HUES6 (cell line): ENCODE results near the gene UVRAG.
"Not testable (repeated sequence)": the region's sequence is repeated elsewhere in the genome, so short reads cannot be mapped to it uniquely, and the experiment has no call there.

Experiments used
- H3K27ac ChIP-seq: 2 replicates; pipeline ENCODE4 v1.7.0; 2013; ENCODE audit warnings: low read depth, mild to moderate bottlenecking, low read length, inconsistent platforms
- H3K27me3 ChIP-seq: 2 replicates; pipeline ENCODE4 v1.6.1; 2013; ENCODE audit warnings: low read length; ENCODE audit not compliant: control insufficient read depth, insufficient read depth
- H3K36me3 ChIP-seq: 2 replicates; pipeline ENCODE4 v1.6.1; 2013; ENCODE audit warnings: low read length; ENCODE audit not compliant: control insufficient read depth, insufficient read depth
- H3K4me1 ChIP-seq: 2 replicates; pipeline ENCODE4 v1.6.1; 2013; ENCODE audit warnings: low read length; ENCODE audit not compliant: control insufficient read depth, insufficient read depth
- H3K4me3 ChIP-seq: 2 replicates; pipeline ENCODE4 v1.5.1; 2013; ENCODE audit warnings: low read depth, low read length
- H3K9ac ChIP-seq: one replicate; pipeline ENCODE4 v1.6.1; 2013; ENCODE audit warnings: mild to moderate bottlenecking, low read length
- H3K9me3 ChIP-seq: 2 replicates; pipeline ENCODE4 v1.6.1; 2013; ENCODE audit warnings: low read depth, low read length; ENCODE audit not compliant: control insufficient read depth, insufficient read depth

Gene UVRAG

GRCh38 chr11:75850787-75851186, 35.8 kb downstream of the UVRAG start:
- Histone ChIP-seq H3K4me1 (no peaks in the 10 kb centered on the region), H3K27ac (no peak overlapping the region), H3K9ac (no peak overlapping the region), H3K36me3 (no peaks in the 10 kb centered on the region), H3K9me3 (no peaks in the 10 kb centered on the region), H3K4me3 (no peak overlapping the region), H3K27me3 (no peaks in the 10 kb centered on the region)

- Histone ChIP-seq H3K9me3 (no peaks in the 10 kb centered on the region), H3K4me3 (no peak overlapping the region), H3K9ac (no peak overlapping the region), H3K27me3 (no peaks in the 10 kb centered on the region), H3K27ac (no peak overlapping the region), H3K36me3 (no peaks in the 10 kb centered on the region), H3K4me1 (no peaks in the 10 kb centered on the region)
Observed at GRCh38 chr11:75851203-75851602, 36.2 kb downstream of the UVRAG start.

- H3K4me1 ChIP-seq = no peaks in the 10 kb centered on the region
- H3K27me3 ChIP-seq = no peaks in the 10 kb centered on the region
- no peak overlapping the region for H3K9ac ChIP-seq
- H3K27ac ChIP-seq = no peak overlapping the region
- H3K9me3 ChIP-seq = no peaks in the 10 kb centered on the region
- no peaks in the 10 kb centered on the region for H3K36me3 ChIP-seq
- H3K4me3 ChIP-seq = no peak overlapping the region
Observed at GRCh38 chr11:75852406-75853017, 37.5 kb downstream of the UVRAG start.

GRCh38 chr11:75853563-75853962, 38.6 kb downstream of the UVRAG start:
- not testable (repeated sequence) for H3K27ac ChIP-seq, H3K36me3 ChIP-seq, H3K9me3 ChIP-seq, H3K4me3 ChIP-seq, H3K9ac ChIP-seq, H3K4me1 ChIP-seq, H3K27me3 ChIP-seq

- H3K4me3 ChIP-seq = no peak overlapping the region
- no peaks in the 10 kb centered on the region for H3K9me3 ChIP-seq
- H3K27ac ChIP-seq = no peak overlapping the region
- H3K36me3 ChIP-seq = no peaks in the 10 kb centered on the region
- no peaks in the 10 kb centered on the region for H3K4me1 ChIP-seq
- H3K9ac ChIP-seq = no peak overlapping the region
- H3K27me3 ChIP-seq = no peaks in the 10 kb centered on the region
Observed at GRCh38 chr11:75853971-75854370, 39.0 kb downstream of the UVRAG start.

GRCh38 chr11:75855206-75855605, 40.2 kb downstream of the UVRAG start:
- Histone ChIP-seq H3K27ac (no peak overlapping the region), H3K4me1 (no peaks in the 10 kb centered on the region), H3K9ac (no peak overlapping the region), H3K27me3 (no peaks in the 10 kb centered on the region), H3K36me3 (no peaks in the 10 kb centered on the region), H3K9me3 (no peaks in the 10 kb centered on the region), H3K4me3 (no peak overlapping the region)

GRCh38 chr11:75856912-75857311, 41.9 kb downstream of the UVRAG start:
- H3K36me3 ChIP-seq = no peaks in the 10 kb centered on the region
- no peak overlapping the region for H3K27ac ChIP-seq
- H3K4me1 ChIP-seq = no peaks in the 10 kb centered on the region
- H3K9ac ChIP-seq = no peak overlapping the region
- no peak overlapping the region for H3K4me3 ChIP-seq
- no peaks in the 10 kb centered on the region for H3K27me3 ChIP-seq
- no peaks in the 10 kb centered on the region for H3K9me3 ChIP-seq

GRCh38 chr11:75858042-75858441, 43.0 kb downstream of the UVRAG start:
- Histone ChIP-seq H3K9me3 (no peaks in the 10 kb centered on the region), H3K27me3 (no peaks in the 10 kb centered on the region), H3K36me3 (no peaks in the 10 kb centered on the region), H3K4me3 (no peak overlapping the region), H3K9ac (no peak overlapping the region), H3K4me1 (no peaks in the 10 kb centered on the region), H3K27ac (no peak overlapping the region)

GRCh38 chr11:75858613-75859012, 43.6 kb downstream of the UVRAG start:
- no peaks in the 10 kb centered on the region for H3K9me3 ChIP-seq
- H3K9ac ChIP-seq = no peak overlapping the region
- no peaks in the 10 kb centered on the region for H3K4me1 ChIP-seq
- H3K27me3 ChIP-seq = no peaks in the 10 kb centered on the region
- no peak overlapping the region for H3K4me3 ChIP-seq
- no peaks in the 10 kb centered on the region; the same call in 1 of the 2 replicates for H3K36me3 ChIP-seq
- H3K27ac ChIP-seq = no peak overlapping the region

- H3K36me3 ChIP-seq = no peaks in the 10 kb centered on the region; the same call in 1 of the 2 replicates
- H3K9ac ChIP-seq = no peak overlapping the region
- H3K4me1 ChIP-seq = no peaks in the 10 kb centered on the region
- no peaks in the 10 kb centered on the region for H3K9me3 ChIP-seq
- no peaks in the 10 kb centered on the region for H3K27me3 ChIP-seq
- H3K27ac ChIP-seq = no peak overlapping the region
- H3K4me3 ChIP-seq = no peak overlapping the region
Observed at GRCh38 chr11:75859614-75860013, 44.6 kb downstream of the UVRAG start.

- no peaks in the 10 kb centered on the region for H3K9me3 ChIP-seq
- no peaks in the 10 kb centered on the region for H3K27me3 ChIP-seq
- no peak overlapping the region for H3K4me3 ChIP-seq
- no peak overlapping the region for H3K9ac ChIP-seq
- H3K4me1 ChIP-seq = no peaks in the 10 kb centered on the region
- H3K27ac ChIP-seq = no peak overlapping the region
- no peaks in the 10 kb centered on the region; the same call in 1 of the 2 replicates for H3K36me3 ChIP-seq
Observed at GRCh38 chr11:75862437-75862836, 47.4 kb downstream of the UVRAG start.
